ENCODE data around the gene MESP2.
"Not testable (repeated sequence)": the region's sequence is repeated elsewhere in the genome, so short reads cannot be mapped to it uniquely, and the experiment has no call there.

The MESP2 gene

GRCh38 chr15:89781891-89782618, 5.9 kb downstream of the MESP2 start:
- no peak for DNase-seq

- not testable (repeated sequence) for DNase-seq
Observed at GRCh38 chr15:89782619-89782950, 6.5 kb downstream of the MESP2 start.

- DNase-seq: no peak
Observed at GRCh38 chr15:89783111-89783860, 7.2 kb downstream of the MESP2 start.

- no peak for DNase-seq
Observed at GRCh38 chr15:89783861-89784685, 7.9 kb downstream of the MESP2 start.

- no peak for DNase-seq
Observed at GRCh38 chr15:89784686-89784960, 8.5 kb downstream of the MESP2 start.

GRCh38 chr15:89785064-89785773, 9.1 kb downstream of the MESP2 start:
- no peak for DNase-seq

- no peak for DNase-seq
Observed at GRCh38 chr15:89785774-89786140, 9.6 kb downstream of the MESP2 start.

- DNase-seq: no peak
Observed at GRCh38 chr15:89787944-89788343, 11.8 kb downstream of the MESP2 start.

- not testable (repeated sequence) for DNase-seq
Observed at GRCh38 chr15:89788585-89788984, 12.5 kb downstream of the MESP2 start.

- DNase-seq: no peak
Observed at GRCh38 chr15:89790206-89790605, 14.1 kb downstream of the MESP2 start.

GRCh38 chr15:89790661-89791060, 14.5 kb downstream of the MESP2 start:
- DNase-seq: no peak

- no peak for DNase-seq
Observed at GRCh38 chr15:89792106-89792805, 16.1 kb downstream of the MESP2 start.

- DNase-seq: peak in 1 of 3 experiments; percentile 15
Observed at GRCh38 chr15:89794627-89795241, 18.6 kb downstream of the MESP2 start.

GRCh38 chr15:89795996-89796395, 19.9 kb downstream of the MESP2 start:
- no peak for DNase-seq

GRCh38 chr15:89797678-89798201, 21.6 kb downstream of the MESP2 start:
- no peak for DNase-seq

- DNase-seq: no peak
Observed at GRCh38 chr15:89799011-89799911, 23.1 kb downstream of the MESP2 start.

- DNase-seq: no peak
Observed at GRCh38 chr15:89799918-89800498, 23.9 kb downstream of the MESP2 start.

GRCh38 chr15:89801471-89802195, 25.5 kb downstream of the MESP2 start:
- no peak for DNase-seq

- no peak for DNase-seq
Observed at GRCh38 chr15:89802231-89802928, 26.2 kb downstream of the MESP2 start.

Measured in NCI-H1417 (cell line).